Measurements from ENCODE around the gene KLHL3.

The KLHL3 gene

GRCh38 chr5:137632716-137633115, 103.2 kb downstream of the KLHL3 start:
- DNase-seq (ENCODE audit: low read depth) = no peak

GRCh38 chr5:137631453-137631852, 104.4 kb downstream of the KLHL3 start:
- no peak for DNase-seq (ENCODE audit: low read depth)

- no peak for DNase-seq (ENCODE audit: low read depth)
Observed at GRCh38 chr5:137630972-137631370, 104.9 kb downstream of the KLHL3 start.

- DNase-seq (ENCODE audit: low read depth) = no peak
Observed at GRCh38 chr5:137630216-137630971, 105.5 kb downstream of the KLHL3 start.

- DNase-seq (ENCODE audit: low read depth) = no peak
Observed at GRCh38 chr5:137629646-137630045, 106.2 kb downstream of the KLHL3 start.

GRCh38 chr5:137627706-137628105, 108.2 kb downstream of the KLHL3 start:
- no peak for DNase-seq (ENCODE audit: low read depth)

- DNase-seq (ENCODE audit: low read depth) = no peak
Observed at GRCh38 chr5:137627293-137627692, 108.6 kb downstream of the KLHL3 start.

GRCh38 chr5:137624786-137625349, 111.0 kb downstream of the KLHL3 start:
- no peak for DNase-seq (ENCODE audit: low read depth)

GRCh38 chr5:137622850-137623249, 113.0 kb downstream of the KLHL3 start:
- DNase-seq (ENCODE audit: low read depth) = no peak

GRCh38 chr5:137621861-137622823, 113.7 kb downstream of the KLHL3 start:
- no peak for DNase-seq (ENCODE audit: low read depth)

- no peak for DNase-seq (ENCODE audit: low read depth)
Observed at GRCh38 chr5:137621306-137621705, 114.6 kb downstream of the KLHL3 start.

GRCh38 chr5:137619191-137619870, 116.6 kb downstream of the KLHL3 start:
- no peak for DNase-seq (ENCODE audit: low read depth)

- DNase-seq (ENCODE audit: low read depth) = no peak
Observed at GRCh38 chr5:137618476-137618875, 117.4 kb downstream of the KLHL3 start.

GRCh38 chr5:137617528-137618205, 118.2 kb downstream of the KLHL3 start:
- no peak for DNase-seq (ENCODE audit: low read depth)

GRCh38 chr5:137616046-137616445, 119.8 kb downstream of the KLHL3 start:
- no peak for DNase-seq (ENCODE audit: low read depth)

- no peak for DNase-seq (ENCODE audit: low read depth)
Observed at GRCh38 chr5:137615171-137615775, 120.6 kb downstream of the KLHL3 start.

GRCh38 chr5:137613554-137614265, 122.2 kb downstream of the KLHL3 start:
- DNase-seq (ENCODE audit: low read depth) = no peak

GRCh38 chr5:137612576-137612975, 123.3 kb downstream of the KLHL3 start:
- no peak for DNase-seq (ENCODE audit: low read depth)

- DNase-seq (ENCODE audit: low read depth) = no peak
Observed at GRCh38 chr5:137611794-137612435, 124.0 kb downstream of the KLHL3 start.

GRCh38 chr5:137611011-137611580, 124.8 kb downstream of the KLHL3 start:
- no peak for DNase-seq (ENCODE audit: low read depth)

Data from stimulated activated CD8-positive, alpha-beta memory T cell treated with anti-CD3 and anti-CD28 coated beads, Interleukin-4, amount 100 ng/mL, for 24 hours (primary cell).